Measurements from ENCODE around the gene DROSHA. TPM values are rescaled to one million over a fixed set of nuclear protein-coding genes. Genes with fewer than 3 reads are reported as not detected.

Gene DROSHA
- total and polyA plus RNA-seq, 10 of the 15 experiments (the other 5 are each of a cell fraction or from before 2014, with no cell fraction given), result 27.9 to 55.0 (median 37.6) TPM

DNA sequence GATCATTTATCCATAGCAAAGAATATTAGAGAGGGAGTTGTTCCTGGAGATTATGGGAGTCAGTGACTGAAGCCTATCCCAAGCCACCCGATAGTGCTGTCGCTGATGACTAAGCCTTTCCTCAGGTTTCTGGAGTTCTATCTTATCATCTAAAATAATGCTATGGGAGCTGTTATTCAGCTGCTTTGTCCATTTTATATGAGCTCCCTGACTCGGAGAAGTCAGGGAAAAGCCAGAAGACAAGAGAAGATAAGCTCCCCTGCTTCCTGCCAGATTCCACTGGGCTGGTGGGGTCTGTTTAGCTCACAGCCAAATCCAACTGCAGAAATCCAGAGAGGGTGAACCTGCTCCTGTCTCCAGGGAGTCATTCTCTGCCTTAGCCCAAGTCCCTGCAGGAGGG, 148.2 kb downstream of the DROSHA start:
- no peak for DNase-seq (ENCODE audit: low read depth, low spot score)
- Histone ChIP-seq H3K79me2 (ENCODE audit: control insufficient read depth, insufficient read depth, low read length) (no peaks in the 10 kb centered on the region), H3K4me1 (ENCODE audit: control insufficient read depth, insufficient read depth, low read length) (peaks cover 11% of the 10 kb centered on the region), H3K36me3 (ENCODE audit: control insufficient read depth in 2 of 2, insufficient read depth in 2 of 2, low read length in 1 of 2) (no peaks in the 10 kb centered on the region), H3K27me3 (replicated peaks in 1 of 2; ENCODE audit: control insufficient read depth in 2 of 2, insufficient read depth in 2 of 2, low read length in 1 of 2) (no peaks in the 10 kb centered on the region), H3K9ac (ENCODE audit: control insufficient read depth, insufficient read depth, low read length) (no peak overlapping the region), H2AFZ (ENCODE audit: control insufficient read depth, low read depth, low read length) (no peak overlapping the region), H3K9me3 (replicated peaks; ENCODE audit: control insufficient read depth, insufficient read depth, low read length) (no peaks in the 10 kb centered on the region; the same call in 2 of the 3 replicates), H3K4me2 (ENCODE audit: control insufficient read depth, insufficient read depth) (no peak overlapping the region), H4K20me1 (ENCODE audit: control insufficient read depth, insufficient read depth) (no peaks in the 10 kb centered on the region), H3K27ac (ENCODE audit: control insufficient read depth, insufficient read depth) (no peak overlapping the region), H3K4me3 (no peak overlapping the region)
- no peak for ATAC-seq
- ChIA-PET SMC1A (ENCODE audit: uncharacterized antibody, unreplicated experiment) (interaction anchor here (0.6 to 0.9 kb wide), 3 partner anchors 55 to 99 kb away, joined by 3 read pairs; no protein-coding TSS in a partner anchor), POLR2A (no interaction called here), CTCF (interaction anchor here (1.0 to 1.1 kb wide), 2 partner anchors 10 to 152 kb away, joined by 3 read pairs; no protein-coding TSS in a partner anchor), RAD21 (ENCODE audit: unreplicated experiment) (no interaction called here)
- 65% methylated on average over 3 of the region's 3 CpGs for WGBS (ENCODE audit: insufficient coverage, insufficient replicate concordance, low lambda C conversion rate, missing lambda C conversion rate)
- in situ Hi-C loops (cut with MboI), result no loop called here
- FAIRE-seq, result no peak
- TF ChIP-seq TARDBP (IDR thresholded peaks at IDR 0.05; ENCODE audit: borderline replicate concordance) (no peak), HCFC1 (IDR thresholded peaks at IDR 0.05; ENCODE audit: low read length) (no peak), POU2F2 (IDR thresholded peaks at IDR 0.05; ENCODE audit: borderline replicate concordance, low read depth, low read length) (no peak), TCF3 (IDR thresholded peaks at IDR 0.05; ENCODE audit: borderline replicate concordance, insufficient read depth, low read depth, low read length) (no peak), ZNF24 (IDR thresholded peaks at IDR 0.05) (no peak), MYC (IDR thresholded peaks at IDR 0.05; ENCODE audit: insufficient read depth, insufficient read length, insufficient replicate concordance, low read length, severe bottlenecking) (no peak), FOS (IDR thresholded peaks at IDR 0.05; ENCODE audit: borderline replicate concordance, extremely low read depth, insufficient read length) (no peak), ZBED1 (IDR thresholded peaks at IDR 0.05; ENCODE audit: borderline replicate concordance) (no peak), RBBP5 (conservative IDR thresholded peaks at IDR 0.05) (no peak), HDGF (IDR thresholded peaks at IDR 0.05) (no peak), NFIC (IDR thresholded peaks at IDR 0.05; ENCODE audit: low read depth, low read length) (no peak), SMAD1 (IDR thresholded peaks at IDR 0.05; ENCODE audit: low read depth, partially characterized antibody) (no peak), MTA2 (IDR thresholded peaks at IDR 0.05; ENCODE audit: low read depth) (no peak), RELA (IDR thresholded peaks at IDR 0.05; ENCODE audit: borderline replicate concordance, partially characterized antibody) (no peak), CHD1 (IDR thresholded peaks at IDR 0.05; ENCODE audit: low read depth, low read length) (no peak), TCF7 (IDR thresholded peaks at IDR 0.05; ENCODE audit: borderline replicate concordance) (no peak), SP1 (IDR thresholded peaks at IDR 0.05; ENCODE audit: low read depth, low read length) (no peak)
- TF ChIP-seq, protein P1, sequence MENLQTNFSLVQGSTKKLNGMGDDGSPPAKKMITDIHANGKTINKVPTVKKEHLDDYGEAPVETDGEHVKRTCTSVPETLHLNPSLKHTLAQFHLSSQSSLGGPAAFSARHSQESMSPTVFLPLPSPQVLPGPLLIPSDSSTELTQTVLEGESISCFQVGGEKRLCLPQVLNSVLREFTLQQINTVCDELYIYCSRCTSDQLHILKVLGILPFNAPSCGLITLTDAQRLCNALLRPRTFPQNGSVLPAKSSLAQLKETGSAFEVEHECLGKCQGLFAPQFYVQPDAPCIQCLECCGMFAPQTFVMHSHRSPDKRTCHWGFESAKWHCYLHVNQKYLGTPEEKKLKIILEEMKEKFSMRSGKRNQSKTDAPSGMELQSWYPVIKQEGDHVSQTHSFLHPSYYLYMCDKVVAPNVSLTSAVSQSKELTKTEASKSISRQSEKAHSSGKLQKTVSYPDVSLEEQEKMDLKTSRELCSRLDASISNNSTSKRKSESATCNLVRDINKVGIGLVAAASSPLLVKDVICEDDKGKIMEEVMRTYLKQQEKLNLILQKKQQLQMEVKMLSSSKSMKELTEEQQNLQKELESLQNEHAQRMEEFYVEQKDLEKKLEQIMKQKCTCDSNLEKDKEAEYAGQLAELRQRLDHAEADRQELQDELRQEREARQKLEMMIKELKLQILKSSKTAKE (IDR thresholded peaks at IDR 0.05; ENCODE audit: low read depth, poor library complexity, severe bottlenecking), result no peak
- TF ChIP-seq, protein P2, sequence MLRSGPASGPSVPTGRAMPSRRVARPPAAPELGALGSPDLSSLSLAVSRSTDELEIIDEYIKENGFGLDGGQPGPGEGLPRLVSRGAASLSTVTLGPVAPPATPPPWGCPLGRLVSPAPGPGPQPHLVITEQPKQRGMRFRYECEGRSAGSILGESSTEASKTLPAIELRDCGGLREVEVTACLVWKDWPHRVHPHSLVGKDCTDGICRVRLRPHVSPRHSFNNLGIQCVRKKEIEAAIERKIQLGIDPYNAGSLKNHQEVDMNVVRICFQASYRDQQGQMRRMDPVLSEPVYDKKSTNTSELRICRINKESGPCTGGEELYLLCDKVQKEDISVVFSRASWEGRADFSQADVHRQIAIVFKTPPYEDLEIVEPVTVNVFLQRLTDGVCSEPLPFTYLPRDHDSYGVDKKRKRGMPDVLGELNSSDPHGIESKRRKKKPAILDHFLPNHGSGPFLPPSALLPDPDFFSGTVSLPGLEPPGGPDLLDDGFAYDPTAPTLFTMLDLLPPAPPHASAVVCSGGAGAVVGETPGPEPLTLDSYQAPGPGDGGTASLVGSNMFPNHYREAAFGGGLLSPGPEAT (IDR thresholded peaks at IDR 0.05; ENCODE audit: low read depth), result no peak
- TF ChIP-seq, protein P3, sequence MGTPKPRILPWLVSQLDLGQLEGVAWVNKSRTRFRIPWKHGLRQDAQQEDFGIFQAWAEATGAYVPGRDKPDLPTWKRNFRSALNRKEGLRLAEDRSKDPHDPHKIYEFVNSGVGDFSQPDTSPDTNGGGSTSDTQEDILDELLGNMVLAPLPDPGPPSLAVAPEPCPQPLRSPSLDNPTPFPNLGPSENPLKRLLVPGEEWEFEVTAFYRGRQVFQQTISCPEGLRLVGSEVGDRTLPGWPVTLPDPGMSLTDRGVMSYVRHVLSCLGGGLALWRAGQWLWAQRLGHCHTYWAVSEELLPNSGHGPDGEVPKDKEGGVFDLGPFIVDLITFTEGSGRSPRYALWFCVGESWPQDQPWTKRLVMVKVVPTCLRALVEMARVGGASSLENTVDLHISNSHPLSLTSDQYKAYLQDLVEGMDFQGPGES (IDR thresholded peaks at IDR 0.05), result no peak
- intact Hi-C loops (cut with micrococcal nuclease; ENCODE audit: unreplicated experiment), result no loop called here
- no TSS peak for BruUV-seq (replicated peaks)
